Bone marrow (tissue), 2 donors: ENCODE measurements around the gene HTRA3.

ENCODE experiments used
- DNase-seq, 2 donors: peaks; one replicate each; lab custom pipeline; 2025; lab: John Stamatoyannopoulos, UW

The HTRA3 gene

GRCh38 chr4:8308856-8309771 lies 39.6 kb downstream of the HTRA3 start:
- DNase-seq = no peak

- no peak for DNase-seq
Observed at GRCh38 chr4:8310306-8310705, 40.8 kb downstream of the HTRA3 start.

GRCh38 chr4:8311101-8312068 lies 41.8 kb downstream of the HTRA3 start:
- no peak for DNase-seq

GRCh38 chr4:8312069-8312445 lies 42.5 kb downstream of the HTRA3 start:
- DNase-seq = no peak

- DNase-seq = no peak
Observed at GRCh38 chr4:8312976-8313375, 43.4 kb downstream of the HTRA3 start.

- DNase-seq = no peak
Observed at GRCh38 chr4:8314691-8315255, 45.2 kb downstream of the HTRA3 start.

- DNase-seq = no peak
Observed at GRCh38 chr4:8315435-8316250, 46.1 kb downstream of the HTRA3 start.

- no peak for DNase-seq
Observed at GRCh38 chr4:8316251-8316771, 46.8 kb downstream of the HTRA3 start.

- DNase-seq = no peak
Observed at GRCh38 chr4:8316911-8317351, 47.4 kb downstream of the HTRA3 start.

GRCh38 chr4:8317474-8317873 lies 47.9 kb downstream of the HTRA3 start:
- DNase-seq = no peak

GRCh38 chr4:8318509-8318908 lies 49.0 kb downstream of the HTRA3 start:
- DNase-seq = no peak

GRCh38 chr4:8319061-8319460 lies 49.5 kb downstream of the HTRA3 start:
- DNase-seq = no peak

- DNase-seq = no peak
Observed at GRCh38 chr4:8319731-8320385, 50.3 kb downstream of the HTRA3 start.

GRCh38 chr4:8320386-8320750 lies 50.8 kb downstream of the HTRA3 start:
- no peak for DNase-seq

- no peak for DNase-seq
Observed at GRCh38 chr4:8321220-8321619, 51.7 kb downstream of the HTRA3 start.

GRCh38 chr4:8321771-8322170 lies 52.2 kb downstream of the HTRA3 start:
- no peak for DNase-seq

GRCh38 chr4:8322794-8323704 lies 53.5 kb downstream of the HTRA3 start:
- DNase-seq = no peak

- DNase-seq = no peak
Observed at GRCh38 chr4:8323947-8324555, 54.5 kb downstream of the HTRA3 start.

GRCh38 chr4:8324640-8325239 lies 55.2 kb downstream of the HTRA3 start:
- no peak for DNase-seq
